GM12891 (cell line): ENCODE data around the gene PRR36. TPM values are rescaled to one million over a fixed set of nuclear protein-coding genes. Genes with fewer than 3 reads are reported as not detected.

Experiments
- DNase-seq: peaks from one replicate; pipeline ENCODE4 v3.0.0; 2011; ENCODE audit warnings: low spot score; ENCODE audit not compliant: insufficient read length
- FAIRE-seq: peaks from 2 replicates; lab custom pipeline; 2011; peaks lifted over from hg19 to GRCh38; lab: Jason Lieb, UNC
- PAX5 ChIP-seq: IDR thresholded peaks from 2 replicates; pipeline ENCODE4 v1.6.1; 2011; ENCODE audit warnings: low read length, moderate library complexity, mild to moderate bottlenecking; ENCODE audit not compliant: insufficient read depth, severe bottlenecking
- POLR2A ChIP-seq: IDR thresholded peaks from 2 replicates; pipeline ENCODE4 v1.6.1; 2011; ENCODE audit warnings: low read depth, low read length, control low read depth
- POLR2AphosphoS5 ChIP-seq: IDR thresholded peaks from 2 replicates; pipeline ENCODE4 v1.6.1; 2011; ENCODE audit warnings: low read depth, low read length, control low read depth
- POU2F2 ChIP-seq: IDR thresholded peaks from 2 replicates; pipeline ENCODE4 v1.6.1; 2011; ENCODE audit warnings: low read depth, mild to moderate bottlenecking, control low read depth, low read length, moderate library complexity
- SPI1 ChIP-seq: IDR thresholded peaks from 2 replicates; pipeline ENCODE4 v1.6.1; 2011; ENCODE audit warnings: low read depth, low read length, control low read depth
- TAF1 ChIP-seq: IDR thresholded peaks from 2 replicates; pipeline ENCODE4 v1.6.1; 2011; ENCODE audit warnings: low read depth, low read length, control low read depth
- polyA plus RNA-seq: library from polyadenylated mRNA; unstranded; fragments of >200 nt; gene quantifications from one replicate; pipeline ENCODE4 v1.2.1, GENCODE V29; 2012; ENCODE audit warnings: low read depth, missing spikeins, inconsistent platforms; ENCODE audit not compliant: missing spikeins

The PRR36 gene
- polyA plus RNA-seq, result 0.10 TPM

- TF ChIP-seq POLR2AphosphoS5, result no peak
- no peak for TF ChIP-seq TAF1
- TF ChIP-seq POLR2A, result no peak
- no peak for TF ChIP-seq PAX5
- TF ChIP-seq POU2F2, result no peak
- TF ChIP-seq SPI1, result no peak
- no peak for DNase-seq
- no peak for FAIRE-seq
Observed at GRCh38 chr19:7874076-7874896, at the start of gene PRR36. PRR36 (minus strand) TSS chr19:7874390; CDS start chr19:7873689, 701 bp downstream.

DNA sequence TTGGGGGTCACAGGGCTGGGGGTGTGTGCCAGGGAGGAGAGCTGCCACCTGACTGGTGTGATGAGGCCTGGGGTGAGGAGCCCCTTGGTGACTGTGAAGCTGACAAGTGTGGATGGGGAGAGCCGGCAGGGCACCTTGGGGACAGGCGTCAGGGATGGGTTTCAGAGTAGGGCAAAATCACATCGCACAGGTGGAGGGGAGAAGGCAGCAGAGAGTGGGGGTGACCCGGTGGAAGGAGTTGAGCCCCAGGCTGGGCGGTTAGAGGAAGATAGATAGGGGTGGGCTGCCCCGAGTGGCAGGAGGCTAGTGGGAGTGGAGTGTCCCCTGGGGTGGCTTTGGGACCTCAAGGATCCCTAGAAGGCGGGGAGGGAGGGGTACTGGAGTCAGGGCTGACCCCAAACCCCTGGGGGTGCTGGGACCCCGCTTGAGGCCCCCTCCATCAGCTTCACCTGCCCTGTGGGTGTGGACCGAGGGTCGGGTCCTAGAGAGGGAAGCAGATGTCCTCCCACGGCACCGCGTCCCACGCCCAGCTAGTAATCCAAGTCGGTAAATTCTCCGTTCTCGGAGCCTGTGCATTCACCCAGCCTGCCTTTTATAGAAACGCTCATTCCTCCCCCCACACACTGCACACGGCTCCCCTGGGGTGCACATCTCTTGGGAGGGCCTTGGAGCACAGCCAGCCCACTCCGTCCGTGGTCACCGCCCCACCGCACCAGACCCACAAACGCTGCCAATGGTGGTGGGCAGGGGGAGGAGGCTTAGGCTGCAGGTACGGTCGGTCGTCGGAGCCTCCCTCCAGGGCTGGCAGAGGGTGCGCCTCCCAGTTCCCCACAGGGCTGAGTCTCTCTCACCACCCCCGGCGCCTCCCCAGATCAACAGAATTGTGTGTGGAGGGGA, 49.4 kb upstream of the PRR36 start:
- FAIRE-seq (no peak), DNase-seq (no peak)
- TF ChIP-seq POLR2A, result no peak
- no peak for TF ChIP-seq PAX5
- no peak for TF ChIP-seq TAF1
- TF ChIP-seq POLR2AphosphoS5, result no peak
- no peak for TF ChIP-seq SPI1
- no peak for TF ChIP-seq POU2F2

- DNase-seq (no peak), FAIRE-seq (no peak)
- TF ChIP-seq POLR2A (no peak), POLR2AphosphoS5 (no peak)
Observed at GRCh38 chr19:7922836-7923195, 48.6 kb upstream of the PRR36 start.

DNA sequence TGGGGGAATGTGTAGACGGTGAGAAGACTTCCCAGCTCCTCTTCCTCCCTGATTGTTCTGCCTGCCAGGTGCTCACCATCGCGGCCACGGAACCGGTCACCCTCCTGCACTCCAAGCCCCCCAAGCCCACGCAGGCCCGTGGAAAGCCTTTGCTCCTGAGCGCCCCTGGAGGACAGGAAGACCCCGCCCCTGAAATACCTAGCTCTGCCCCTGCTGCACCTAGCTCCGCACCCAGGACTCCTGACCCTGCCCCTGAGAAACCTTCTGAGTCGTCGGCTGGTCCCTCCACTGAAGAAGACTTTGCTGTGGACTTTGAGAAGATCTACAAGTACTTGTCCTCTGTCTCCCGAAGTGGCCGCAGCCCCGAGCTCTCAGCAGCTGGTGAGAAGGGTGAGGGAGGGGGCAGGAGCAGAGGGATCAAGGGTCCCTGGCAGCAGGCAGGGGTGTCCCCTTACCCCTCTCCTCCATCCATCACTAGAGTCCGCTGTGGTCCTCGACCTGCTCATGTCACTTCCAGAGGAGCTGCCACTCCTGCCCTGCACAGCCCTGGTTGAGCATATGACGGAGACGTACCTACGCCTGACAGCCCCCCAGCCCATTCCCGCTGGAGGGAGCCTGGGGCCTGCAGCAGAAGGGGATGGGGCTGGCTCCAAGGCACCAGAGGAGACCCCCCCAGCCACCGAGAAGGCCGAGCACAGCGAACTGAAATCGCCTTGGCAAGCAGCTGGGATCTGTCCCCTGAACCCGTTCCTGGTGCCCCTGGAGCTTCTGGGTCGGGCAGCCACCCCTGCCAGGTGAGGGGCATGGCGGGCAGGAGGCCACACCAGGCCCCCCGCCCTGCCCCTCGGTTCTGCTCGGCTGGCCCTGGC, 48.0 kb upstream of the PRR36 start:
- TF ChIP-seq POLR2A (no peak), POLR2AphosphoS5 (no peak)
- no peak for DNase-seq
- FAIRE-seq, result no peak

GRCh38 chr19:7921302-7921966, 47.2 kb upstream of the PRR36 start:
- TF ChIP-seq POLR2AphosphoS5, result no peak
- no peak for TF ChIP-seq POU2F2
- no peak for TF ChIP-seq TAF1
- TF ChIP-seq SPI1, result no peak
- TF ChIP-seq PAX5, result no peak
- no peak for TF ChIP-seq POLR2A
- FAIRE-seq, result peak; percentile 16
- DNase-seq, result no peak

GRCh38 chr19:7920519-7921301, 46.5 kb upstream of the PRR36 start:
- TF ChIP-seq PAX5, result no peak
- TF ChIP-seq POLR2A, result no peak
- no peak for TF ChIP-seq TAF1
- TF ChIP-seq SPI1, result no peak
- TF ChIP-seq POLR2AphosphoS5, result no peak
- no peak for TF ChIP-seq POU2F2
- FAIRE-seq (peak; percentile 95), DNase-seq (peak; percentile 89)

DNA sequence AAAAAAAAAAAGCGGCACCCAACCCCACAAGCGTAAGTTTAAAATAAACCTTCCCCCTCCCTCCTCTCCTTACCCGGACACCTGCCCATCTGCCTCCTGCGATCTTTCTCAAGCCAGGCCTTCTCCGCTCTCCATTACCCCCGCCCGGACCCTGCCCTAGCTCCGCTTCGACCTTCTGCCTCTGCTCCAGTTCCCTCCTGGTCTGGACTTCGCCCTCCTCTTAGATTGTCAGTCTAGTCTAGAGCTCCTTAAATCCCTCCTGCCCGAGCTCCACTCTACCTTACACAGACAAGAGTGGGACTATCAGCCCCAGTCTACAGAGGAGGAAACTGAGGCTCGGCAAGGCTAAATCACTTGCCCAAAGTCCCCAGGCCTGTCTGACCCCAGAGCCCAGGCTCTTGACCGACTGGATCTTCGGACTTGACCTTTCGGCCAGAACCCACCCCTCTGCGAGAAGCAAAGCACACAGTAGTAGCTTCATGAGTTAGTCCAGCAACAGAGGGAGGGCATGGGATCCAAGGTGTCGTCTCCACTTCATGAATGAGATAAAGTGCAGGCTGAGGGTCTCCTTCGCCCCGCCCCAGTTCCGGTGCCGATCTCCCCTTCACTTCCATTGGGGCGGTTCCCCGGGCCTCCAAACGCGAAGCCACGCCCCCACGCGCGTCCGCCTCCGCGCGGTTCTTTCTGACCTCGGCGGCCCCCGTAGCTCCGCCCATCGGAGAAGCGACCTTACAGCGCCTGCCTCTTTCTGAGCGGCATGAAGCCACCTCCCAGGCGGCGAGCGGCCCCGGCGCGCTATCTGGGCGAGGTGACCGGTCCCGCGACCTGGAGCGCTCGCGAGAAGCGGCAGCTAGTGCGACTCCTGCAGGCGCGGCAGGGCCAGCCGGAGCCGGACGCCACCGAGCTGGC, 45.7 kb upstream of the PRR36 start, which contains the start of gene SNAPC2:
Gene SNAPC2, plus strand, starts transcription at position 729 of the 909 bp plus-strand sequence. Its CDS starts 29 bp downstream, at position 758.
- DNase-seq (peak; percentile 93), FAIRE-seq (no peak)
- TF ChIP-seq POLR2A (no peak), POU2F2 (no peak), SPI1 (no peak), TAF1 (no peak), POLR2AphosphoS5 (no peak), PAX5 (no peak)
